Adrenal gland (tissue), 12 donors: ENCODE data around the gene ATP7A. TPM values are rescaled to one million over a fixed set of nuclear protein-coding genes. Genes with fewer than 3 reads are reported as not detected.

ENCODE experiments used
- DNase-seq, 7 donors: peaks; one replicate each; pipeline ENCODE4 v3.0.0-alpha.2; 2019 to 2020
- H3K27ac ChIP-seq, 5 donors: fragments of 200-600 bp; sonication (generic) in 4 of 5; 1 replicate in 3 of 5; 2 replicates in 2 of 5; pipeline versions ENCODE4 v1.5.1 to v1.8.0; 2016 to 2020; ENCODE audit warnings: mild to moderate bottlenecking in 1 of 5
- H3K27me3 ChIP-seq: fragments of 200-600 bp; 2 replicates; pipeline ENCODE4 v1.8.0; 2021
- H3K36me3 ChIP-seq, 2 donors: fragments of 200-600 bp; replicated peaks in 1 of 2; 1 replicate in 1 of 2; 2 replicates in 1 of 2; pipeline versions ENCODE4 v1.5.1 to v1.8.0; 2018 to 2022
- H3K4me1 ChIP-seq, 2 donors: fragments of 200-600 bp; replicated peaks in 1 of 2; 1 replicate in 1 of 2; 2 replicates in 1 of 2; pipeline versions ENCODE4 v1.5.1 to v1.8.0; 2018 to 2021
- H3K4me3 ChIP-seq, 4 donors: fragments of 200-600 bp; sonication (generic) in 3 of 4; one replicate each; pipeline ENCODE4 v1.5.1; 2016 to 2018
- H3K9me3 ChIP-seq, 3 donors: fragments of 200-600 bp; sonication (generic) in 1 of 3; replicated peaks in 1 of 3; 1 replicate in 2 of 3; 2 replicates in 1 of 3; pipeline versions ENCODE4 v1.5.1 to v1.8.0; 2016 to 2021
- CTCF ChIP-seq, 6 experiments: fragments of 450-650 bp in 4 of 6; fragments of 200-600 bp in 2 of 6; sonication (generic) in 1 of 6; IDR thresholded peaks; 1 replicate in 5 of 6; 2 replicates in 1 of 6; pipeline versions ENCODE4 v1.5.1 to v1.8.0; 2016 to 2021; ENCODE audit warnings: antibody characterized with exemption in 6 of 6, mild to moderate bottlenecking in 2 of 6, moderate library complexity in 1 of 6
- POLR2A ChIP-seq, 2 donors: fragments of 450-650 bp; IDR thresholded peaks; one replicate each; pipeline ENCODE4 v1.6.1; 2017; ENCODE audit warnings: antibody characterized with exemption in 2 of 2, mild to moderate bottlenecking in 2 of 2, moderate library complexity in 1 of 2
- WGBS, 4 donors: extraction: QIAGEN DNeasy Blood & Tissue Kit in 2 of 4; methylation state at CpG; one replicate each; pipeline versions ENCODE4 v1.1.5 to v1.1.7; 2013 to 2017; 5-methylcytosine and 5-hydroxymethylcytosine counted together
- intact Hi-C, 2 donors: fragments of 100-400 bp; cut with DNase I; formaldehyde crosslinking; loops; one replicate each; pipeline versions ENCODE4 v1.14.1 to v1.15.0; 2022 to 2023
- polyA plus RNA-seq, 3 donors: library from polyadenylated mRNA; stranded (reverse); fragments of 200-250 nt in 2 of 3; fragments of 350-450 nt in 1 of 3; fragmentation: Illumina TruSeq in 1 of 3; extraction: RNeasy Lipid Tissue Mini Kit (QIAGEN cat#74804) in 1 of 3; gene quantifications; one replicate each; pipeline ENCODE4 v1.2.3, GENCODE V29; 2013 to 2014
- total RNA-seq, 9 donors: library from RNA; depleted of rRNA in 4 of 9; stranded (reverse); fragments of >200 nt in 4 of 9; fragments of 120-200 nt in 1 of 9; fragmentation: NEBNext Ultra II Directional in 1 of 9; extraction: Animal tissue kit (Norgen Biotek cat#: 25700) in 1 of 9; gene quantifications; one replicate each; pipeline versions ENCODE4 v1.1.0 to v1.2.4, GENCODE V29; 2013 to 2023
- donor health status: healthy with polysubstance abuse.
- donor health status: Bipolar disorder and iron deficiency.
- donor health status: DM: yes; HTN: yes; CAD: no.
- donor health status: DM: no; HTN: no; CAD: no.
- donor health status: DM: no; HTN: no; CAD: no.
- donor health status: DM: yes; HTN: yes; CAD: no.

Gene ATP7A
- total and polyA plus RNA-seq, 12 donors = 2.6 to 20.9 (median 12.1) TPM

GRCh38 chrX:78035061-78035460 lies 124.6 kb downstream of the ATP7A start:
- Histone ChIP-seq H3K27me3 (no peaks in the 10 kb centered on the region), H3K9me3 (no peaks in the 10 kb centered on the region), H3K27ac (no peak overlapping the region), H3K36me3 (no peaks in the 10 kb centered on the region), H3K4me3 (no peak overlapping the region), H3K4me1 (no peaks in the 10 kb centered on the region)
- intact Hi-C loops = no loop called here
- WGBS, 4 donors = 61 to 88% (median 83%) methylated on average over 6 of the region's 6 CpGs
- TF ChIP-seq POLR2A (IDR thresholded peaks at IDR 0.05) (no peak), CTCF (IDR thresholded peaks at IDR 0.05) (no peak)
- DNase-seq = no peak

GRCh38 chrX:78037881-78038280 lies 127.4 kb downstream of the ATP7A start:
- Histone ChIP-seq H3K27me3 (no peaks in the 10 kb centered on the region), H3K36me3 (no peaks in the 10 kb centered on the region), H3K4me3 (no peak overlapping the region), H3K4me1 (no peaks in the 10 kb centered on the region), H3K27ac (no peak overlapping the region), H3K9me3 (no peaks in the 10 kb centered on the region)
- 77 to 100% (median 86%) methylated on average over 3 of the region's 3 CpGs for WGBS, 4 donors
- intact Hi-C loops = no loop called here
- TF ChIP-seq CTCF (IDR thresholded peaks at IDR 0.05) = no peak
- TF ChIP-seq POLR2A (IDR thresholded peaks at IDR 0.05) = no peak
- no peak for DNase-seq

GRCh38 chrX:78042601-78043000 lies 132.1 kb downstream of the ATP7A start:
- intact Hi-C loops = no loop called here
- Histone ChIP-seq H3K27ac (no peak overlapping the region), H3K9me3 (no peaks in the 10 kb centered on the region), H3K4me1 (no peaks in the 10 kb centered on the region), H3K36me3 (no peaks in the 10 kb centered on the region), H3K27me3 (no peaks in the 10 kb centered on the region), H3K4me3 (no peak overlapping the region)
- DNase-seq = no peak
- no peak for TF ChIP-seq POLR2A (IDR thresholded peaks at IDR 0.05)
- no peak for TF ChIP-seq CTCF (IDR thresholded peaks at IDR 0.05)
- WGBS, 4 donors = 73 to 96% (median 93%) methylated on average over 1 of the region's 1 CpG

- DNase-seq = no peak
- intact Hi-C loops = no loop called here
- no peaks in the 10 kb centered on the region for H3K27me3 ChIP-seq
- H3K36me3 ChIP-seq = no peaks in the 10 kb centered on the region
- no peak for TF ChIP-seq POLR2A (IDR thresholded peaks at IDR 0.05)
- TF ChIP-seq CTCF (IDR thresholded peaks at IDR 0.05) = no peak
- H3K27ac ChIP-seq = no peak overlapping the region
- no peak overlapping the region for H3K4me3 ChIP-seq
- H3K4me1 ChIP-seq = no peaks in the 10 kb centered on the region
- WGBS, 4 donors = 65 to 96% (median 82%) methylated on average over 2 to 4 of the region's 4 CpGs
- no peaks in the 10 kb centered on the region for H3K9me3 ChIP-seq
Measured at GRCh38 chrX:78046362-78046761, 135.9 kb downstream of the ATP7A start.
